Fibroblast of peridontal ligament (primary cell): Measurements from ENCODE around the gene AP3D1.
"Not testable (repeated sequence)": the region's sequence is repeated elsewhere in the genome, so short reads cannot be mapped to it uniquely, and the experiment has no call there.

Experiments
- DNase-seq: peaks from one replicate; pipeline ENCODE4 v3.0.0-alpha.2; 2010; ENCODE audit errors: extremely low read depth

Gene AP3D1

DNA sequence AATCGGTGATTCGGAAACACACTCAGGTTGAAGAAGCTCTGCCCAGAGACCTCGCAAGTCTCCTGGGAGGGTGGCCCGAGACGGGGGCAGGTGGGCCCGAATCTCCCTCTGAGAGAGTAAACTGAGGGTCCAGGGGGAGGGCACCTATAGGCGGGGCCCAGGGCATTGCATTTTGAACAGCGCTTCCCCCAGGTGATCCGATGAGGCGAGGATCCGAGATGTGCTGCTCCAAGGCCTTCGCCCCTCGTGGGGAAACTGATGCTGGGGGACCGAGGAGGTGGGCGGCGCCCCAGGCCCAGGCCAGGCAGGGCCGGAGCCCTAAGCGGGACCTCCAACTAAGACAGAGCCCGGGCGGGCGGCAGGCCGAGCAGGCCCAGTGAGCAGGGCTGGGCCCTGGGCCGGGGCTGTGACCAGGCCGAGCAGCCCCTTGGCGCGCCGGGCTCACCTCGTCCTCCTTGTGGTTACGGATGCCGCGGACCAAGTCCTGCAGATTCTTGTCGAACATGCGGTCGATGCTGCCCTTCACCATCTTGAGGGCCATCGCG lies 500 bp downstream of the AP3D1 start:
- no peak for DNase-seq

DNA sequence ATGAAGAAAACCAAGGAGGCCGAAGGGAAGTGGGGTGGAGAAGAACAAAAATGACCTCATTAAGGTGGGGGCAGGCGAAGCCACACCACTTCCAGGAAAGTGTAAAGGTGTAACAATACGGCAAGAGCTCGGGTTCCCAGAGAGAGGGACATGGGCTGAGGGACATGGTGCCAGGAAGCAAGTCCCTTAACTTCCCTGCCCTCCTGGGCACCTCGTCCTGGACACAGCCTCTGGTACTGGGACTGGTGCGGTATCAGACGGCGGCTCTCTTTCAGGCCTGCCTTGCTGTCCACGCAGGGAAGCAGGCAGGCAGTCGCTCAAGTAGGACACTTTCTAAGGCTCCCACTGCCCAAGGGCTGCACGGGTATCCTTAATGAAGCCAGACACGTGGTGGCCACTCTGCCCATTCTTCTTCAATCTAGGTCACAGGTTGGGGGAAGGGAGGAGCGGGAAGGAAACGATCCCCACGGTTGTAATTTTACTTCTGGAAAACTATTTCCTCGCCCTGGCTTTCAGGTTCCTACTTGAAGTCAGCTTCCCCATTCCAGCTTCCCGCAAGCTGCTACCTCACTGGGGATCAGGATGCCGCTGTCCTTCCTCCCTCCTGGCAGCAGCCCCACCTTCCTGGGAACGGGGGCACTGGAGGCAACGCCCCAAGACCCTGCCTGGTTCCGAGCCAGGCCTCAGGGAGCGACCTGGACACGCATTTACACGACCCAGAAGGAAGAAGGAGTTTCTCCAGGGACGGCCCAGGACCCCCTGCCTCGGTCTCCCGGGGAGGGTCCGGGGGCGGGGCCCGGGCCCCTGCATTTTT lies 1.2 kb downstream of the AP3D1 start:
- no peak for DNase-seq

DNA sequence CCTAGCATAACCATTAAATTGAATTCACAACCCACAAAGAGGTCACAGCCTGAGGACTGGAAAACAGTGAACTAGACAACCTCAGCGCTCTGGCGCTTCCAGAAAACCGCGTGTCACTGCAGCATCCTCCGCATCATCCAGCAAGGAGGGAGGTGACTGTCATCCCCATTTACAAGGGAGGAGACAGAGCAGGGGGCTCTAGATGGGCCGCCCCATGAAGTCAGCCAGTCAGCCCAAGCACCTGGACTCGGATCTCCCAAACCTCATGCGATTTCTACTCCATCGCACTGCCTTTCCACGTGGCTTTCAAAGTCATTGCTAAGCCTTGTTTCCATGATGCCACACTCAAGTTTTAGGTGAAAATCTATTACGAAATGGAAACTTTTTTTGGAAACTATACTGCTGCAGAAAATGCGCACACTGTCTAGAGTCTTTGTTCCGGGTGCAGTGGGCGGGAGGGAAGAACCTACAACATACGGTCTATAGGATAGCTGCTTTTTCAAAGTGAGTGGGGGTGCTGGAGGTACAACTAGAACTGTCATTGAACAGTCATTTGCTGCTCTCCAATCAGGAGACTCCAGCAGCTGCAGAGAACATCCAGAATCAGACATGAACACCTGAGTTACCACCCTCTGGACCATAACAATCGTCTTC lies 2.8 kb downstream of the AP3D1 start:
- DNase-seq = no peak

DNA sequence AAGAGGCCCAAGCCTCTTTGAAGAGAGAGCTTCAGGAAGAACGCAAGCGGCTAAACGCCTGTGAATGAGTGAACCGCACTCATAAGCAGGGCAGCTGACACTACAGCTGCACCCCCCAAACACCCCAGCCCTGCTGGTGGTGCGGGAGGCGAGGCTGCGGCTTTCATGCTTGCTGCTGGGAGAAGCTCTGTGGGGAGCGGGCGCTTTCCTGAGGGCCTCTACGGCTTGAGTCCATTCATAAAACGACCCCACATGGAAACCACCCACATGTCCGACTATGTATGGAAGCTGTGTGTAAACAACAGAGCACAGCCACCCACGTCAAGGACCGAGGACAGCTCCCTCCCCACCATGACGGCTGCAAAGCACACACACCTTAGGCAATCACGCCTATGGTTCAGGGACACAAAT lies 5.5 kb downstream of the AP3D1 start:
- no peak for DNase-seq

DNA sequence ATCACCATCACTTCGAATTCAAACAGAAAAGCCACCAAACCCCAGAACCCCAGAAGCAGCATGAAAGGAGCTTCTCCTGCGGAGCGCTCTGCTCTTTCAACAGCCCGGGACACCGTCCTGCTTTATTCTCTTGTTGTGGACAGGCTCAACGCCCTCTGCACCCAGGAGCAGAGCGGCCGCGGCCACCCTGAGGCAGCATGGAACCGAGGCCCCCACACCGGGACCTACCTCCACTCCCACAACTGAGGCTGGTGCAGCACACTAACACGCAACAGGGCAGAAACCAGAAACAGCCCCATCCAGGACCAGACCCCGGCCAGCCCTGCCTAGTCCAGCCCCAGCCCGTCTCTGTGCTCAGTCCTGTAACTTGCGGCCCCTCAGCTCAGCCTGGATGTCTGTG lies 7.2 kb downstream of the AP3D1 start:
- DNase-seq = no peak

DNA sequence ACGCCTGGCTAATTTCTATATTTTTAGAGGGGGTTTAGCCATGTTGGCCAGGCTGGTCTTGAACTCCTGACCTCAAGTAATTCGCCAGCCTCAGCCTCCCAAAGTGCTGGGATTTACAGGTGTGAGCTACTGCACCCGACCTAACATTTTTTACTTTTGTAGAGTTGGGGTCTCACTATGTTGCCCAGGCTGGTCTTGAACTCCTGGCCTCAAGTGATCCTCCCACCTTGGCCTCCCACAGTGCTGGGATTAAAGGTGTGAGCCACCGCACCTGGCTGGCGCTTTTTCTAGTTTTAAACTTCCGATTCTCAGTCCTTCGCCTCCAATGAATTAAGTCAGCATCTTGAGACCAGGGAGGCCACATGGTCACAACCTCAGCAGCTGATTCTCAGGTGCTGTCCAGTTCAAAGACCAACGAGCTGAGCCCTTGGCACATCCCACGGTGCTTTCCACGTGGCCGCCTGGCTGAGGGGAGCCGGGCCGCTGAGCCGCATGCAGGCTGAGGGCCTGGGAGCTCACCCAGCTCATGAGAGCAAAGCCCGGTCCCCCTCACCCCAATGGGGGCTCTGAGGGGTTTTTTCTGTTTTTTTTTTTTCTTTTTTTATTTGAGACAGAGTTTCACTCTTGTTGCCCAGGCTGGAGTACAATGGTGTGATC lies 9.1 kb downstream of the AP3D1 start:
- no peak for DNase-seq

DNA sequence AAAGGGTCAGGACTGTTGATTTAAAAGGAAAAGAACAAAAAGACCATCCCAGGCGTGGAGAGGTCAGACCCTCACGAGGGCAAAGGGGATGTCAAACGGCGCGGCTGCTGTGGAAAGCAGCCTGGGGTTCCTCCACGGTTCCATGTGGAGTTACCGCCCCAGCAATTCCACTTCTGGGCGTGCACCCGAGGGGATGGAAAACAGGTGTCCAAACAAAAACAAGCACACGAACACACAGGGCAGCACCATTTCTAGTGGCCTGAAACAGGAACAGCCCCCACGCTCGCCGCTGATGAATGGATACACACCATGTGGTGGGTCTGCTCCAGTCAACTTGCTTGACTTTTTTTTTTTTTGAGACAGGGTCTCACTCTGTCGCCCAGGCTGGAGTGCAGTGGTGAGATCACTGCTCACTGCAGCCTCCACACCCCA lies 11.2 kb downstream of the AP3D1 start:
- no peak for DNase-seq

DNA sequence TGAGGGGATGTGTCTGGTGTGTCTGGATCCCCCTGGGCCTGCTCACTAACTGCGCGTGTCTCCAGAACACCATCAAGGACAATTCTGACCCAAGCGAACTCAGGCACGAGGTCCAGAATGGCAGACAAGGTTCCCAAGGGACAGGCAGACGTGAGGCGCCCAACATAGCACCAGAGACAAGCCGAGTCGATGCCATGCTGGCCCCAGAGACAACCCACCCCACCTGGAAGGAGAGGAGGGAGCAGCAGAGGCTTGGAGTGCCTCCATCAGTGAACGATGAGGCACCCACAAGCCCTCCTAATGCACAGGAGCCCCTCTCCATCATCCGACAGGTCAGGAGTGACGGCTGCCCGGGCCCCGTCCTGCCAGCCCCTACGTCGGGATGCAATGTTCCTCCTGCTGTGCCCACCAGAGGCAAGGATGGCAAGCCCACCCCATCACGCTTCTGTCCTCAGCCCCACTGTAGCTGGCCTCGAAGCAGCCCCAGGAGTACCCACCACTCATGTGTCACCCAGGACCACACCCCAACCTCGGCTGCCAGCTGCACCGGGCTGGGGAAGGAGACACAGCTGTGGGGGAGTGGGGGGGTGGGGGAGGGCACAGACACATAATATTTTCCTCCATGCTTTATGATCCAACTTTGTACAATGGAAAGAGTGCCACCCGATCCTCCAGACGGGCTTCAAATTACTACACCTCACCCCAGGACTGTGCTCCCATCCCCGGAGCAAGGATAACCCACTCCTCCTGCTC lies 11.8 kb downstream of the AP3D1 start:
- no peak for DNase-seq

DNA sequence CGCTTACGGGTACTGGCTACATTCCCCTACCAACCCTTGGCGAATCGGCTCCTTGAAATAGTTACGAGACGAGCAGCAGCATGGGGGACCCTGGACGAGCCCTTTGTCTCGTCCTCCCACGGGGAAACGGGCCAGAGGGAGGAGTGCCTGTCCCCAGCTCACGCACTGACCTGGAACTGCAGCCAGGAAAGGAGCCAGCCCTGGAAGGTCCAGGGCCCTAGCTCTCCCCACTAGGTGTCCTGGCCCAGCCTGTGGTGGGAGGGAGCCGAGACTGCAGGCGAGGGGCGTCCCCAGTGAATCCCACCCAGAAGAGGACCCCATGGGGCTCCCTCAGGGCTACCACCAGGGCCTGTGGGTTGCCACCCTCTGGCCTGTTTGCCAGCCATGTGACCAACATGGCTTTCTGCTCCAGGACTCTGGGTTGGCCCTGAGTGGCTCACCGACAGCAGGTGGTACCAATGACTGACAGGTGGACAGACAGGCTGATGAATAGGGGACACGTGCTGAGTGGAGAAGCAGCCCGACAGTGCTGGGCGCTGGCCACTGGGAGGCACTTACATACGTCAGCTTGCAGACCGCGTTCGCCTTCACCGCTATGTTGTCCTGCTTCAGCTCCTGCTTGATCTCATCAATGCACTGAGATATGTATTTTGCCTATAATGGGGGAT lies 13.2 kb downstream of the AP3D1 start:
- DNase-seq = no peak

DNA sequence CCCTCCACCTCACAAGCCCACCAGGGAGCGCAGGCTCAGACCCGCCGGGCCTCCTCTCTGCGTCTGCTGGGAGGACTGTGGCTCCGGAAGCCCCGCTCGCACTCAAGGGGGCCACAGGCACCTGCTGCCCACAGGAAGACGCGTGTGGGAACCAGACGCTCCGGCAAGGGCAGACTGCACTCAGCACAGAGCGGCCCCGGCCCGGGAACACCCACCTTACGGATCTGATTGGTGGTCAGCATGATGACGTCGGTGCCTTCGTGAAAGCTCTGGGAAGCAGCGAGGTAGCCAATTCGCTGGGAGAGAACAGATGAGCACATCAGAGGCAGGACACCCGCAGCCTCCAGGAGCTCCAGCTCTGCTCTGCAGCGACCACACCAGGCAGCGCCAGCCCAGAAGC lies 14.6 kb downstream of the AP3D1 start:
- no peak for DNase-seq

DNA sequence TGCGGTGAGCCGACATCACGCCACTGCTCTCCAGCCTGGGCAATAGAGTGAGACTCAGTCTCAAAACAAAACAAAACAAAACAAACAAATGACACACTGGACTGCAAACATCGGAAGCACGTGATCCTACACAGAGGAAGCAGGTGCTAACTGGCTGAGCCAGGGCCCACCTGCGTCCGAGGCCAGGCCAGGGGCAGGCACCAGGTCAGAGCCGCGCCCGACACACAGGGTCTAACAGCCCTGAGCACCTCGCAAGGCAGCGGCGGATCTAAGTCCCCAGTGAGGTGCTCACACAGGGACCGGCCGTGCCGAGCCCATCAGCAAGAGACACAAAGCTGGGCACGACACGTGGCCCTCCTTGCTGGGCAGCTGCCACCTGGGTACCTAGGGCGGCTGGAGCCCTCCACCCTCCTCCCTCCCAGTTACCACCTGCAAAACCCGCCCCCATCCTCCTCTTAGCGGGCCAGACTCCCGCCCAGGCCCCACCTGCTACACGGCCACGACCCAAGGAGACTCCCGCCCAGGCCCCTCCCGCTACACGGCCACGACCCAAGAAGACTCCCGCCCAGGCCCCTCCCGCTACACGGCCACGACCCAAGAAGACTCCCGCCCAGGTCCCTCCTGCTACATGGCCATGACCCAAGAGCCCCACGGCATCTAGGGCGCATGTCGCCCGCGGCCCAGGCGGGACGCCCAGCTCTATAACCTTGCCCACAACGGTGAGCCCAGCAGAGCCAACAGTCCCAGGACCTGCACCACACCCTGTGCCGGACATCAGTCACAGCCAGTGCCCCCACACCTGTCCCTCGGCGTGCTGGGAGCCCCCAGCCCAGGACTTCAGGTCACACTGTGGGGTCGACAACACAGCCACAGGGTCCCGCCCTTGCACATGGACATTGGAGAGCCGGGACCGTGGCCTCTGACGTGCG lies 15.6 kb downstream of the AP3D1 start:
- no peak for DNase-seq

DNA sequence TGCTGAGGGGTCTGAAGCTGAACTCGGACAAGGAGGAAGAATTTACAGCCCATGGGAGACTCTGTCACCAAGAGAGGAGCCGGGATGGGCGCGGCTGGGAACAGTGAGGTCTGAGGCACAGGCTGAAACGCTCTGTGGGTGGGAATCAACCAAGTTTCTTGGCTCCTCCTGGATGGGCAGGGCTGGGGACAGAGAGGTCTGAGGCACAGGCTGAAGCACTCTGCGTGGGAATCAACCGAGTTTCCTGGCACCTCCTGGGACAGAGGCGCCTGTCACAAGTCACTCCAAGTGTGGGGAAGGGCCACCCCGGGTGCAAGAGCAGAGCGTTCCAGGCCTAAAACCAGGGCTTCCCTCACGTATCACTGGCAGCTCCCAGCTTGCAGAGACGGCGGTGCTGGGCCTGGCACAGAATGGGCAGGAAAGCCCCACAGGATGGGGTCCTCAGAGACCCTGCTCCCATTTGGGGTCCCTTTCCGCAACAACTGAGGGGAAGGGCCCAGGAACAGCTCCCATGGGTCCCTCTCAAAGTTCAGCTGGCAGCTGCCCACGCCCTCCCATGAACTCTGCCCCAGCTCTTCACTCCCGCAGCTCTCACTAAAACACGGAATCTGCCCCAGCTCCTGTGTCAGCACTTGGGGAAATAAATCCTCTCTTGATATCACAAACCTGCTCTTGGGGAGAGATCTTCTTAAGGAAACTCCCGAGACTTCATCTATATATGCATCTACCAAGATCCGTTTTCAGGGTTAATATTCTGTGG lies 18.5 kb downstream of the AP3D1 start:
- no peak for DNase-seq

DNA sequence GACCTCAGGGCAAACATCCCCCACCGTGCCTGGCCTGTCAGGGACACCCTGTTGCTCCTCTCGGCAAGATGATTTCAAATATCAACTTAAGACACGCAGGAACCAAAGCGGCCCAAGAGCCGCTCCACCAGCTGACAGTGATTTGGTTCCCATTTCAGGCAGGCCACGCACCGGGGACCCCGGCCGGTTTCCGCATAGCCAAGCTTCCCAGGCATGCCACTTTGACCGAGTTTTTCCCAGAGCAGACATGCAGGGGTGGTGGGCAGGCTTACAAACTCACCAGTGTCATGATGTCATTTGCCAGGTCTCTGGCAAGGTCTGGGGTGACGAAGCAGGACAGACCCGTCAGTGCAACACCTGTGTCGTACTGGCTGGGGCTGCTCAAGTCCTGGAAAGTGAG lies 19.2 kb downstream of the AP3D1 start:
- DNase-seq = no peak

DNA sequence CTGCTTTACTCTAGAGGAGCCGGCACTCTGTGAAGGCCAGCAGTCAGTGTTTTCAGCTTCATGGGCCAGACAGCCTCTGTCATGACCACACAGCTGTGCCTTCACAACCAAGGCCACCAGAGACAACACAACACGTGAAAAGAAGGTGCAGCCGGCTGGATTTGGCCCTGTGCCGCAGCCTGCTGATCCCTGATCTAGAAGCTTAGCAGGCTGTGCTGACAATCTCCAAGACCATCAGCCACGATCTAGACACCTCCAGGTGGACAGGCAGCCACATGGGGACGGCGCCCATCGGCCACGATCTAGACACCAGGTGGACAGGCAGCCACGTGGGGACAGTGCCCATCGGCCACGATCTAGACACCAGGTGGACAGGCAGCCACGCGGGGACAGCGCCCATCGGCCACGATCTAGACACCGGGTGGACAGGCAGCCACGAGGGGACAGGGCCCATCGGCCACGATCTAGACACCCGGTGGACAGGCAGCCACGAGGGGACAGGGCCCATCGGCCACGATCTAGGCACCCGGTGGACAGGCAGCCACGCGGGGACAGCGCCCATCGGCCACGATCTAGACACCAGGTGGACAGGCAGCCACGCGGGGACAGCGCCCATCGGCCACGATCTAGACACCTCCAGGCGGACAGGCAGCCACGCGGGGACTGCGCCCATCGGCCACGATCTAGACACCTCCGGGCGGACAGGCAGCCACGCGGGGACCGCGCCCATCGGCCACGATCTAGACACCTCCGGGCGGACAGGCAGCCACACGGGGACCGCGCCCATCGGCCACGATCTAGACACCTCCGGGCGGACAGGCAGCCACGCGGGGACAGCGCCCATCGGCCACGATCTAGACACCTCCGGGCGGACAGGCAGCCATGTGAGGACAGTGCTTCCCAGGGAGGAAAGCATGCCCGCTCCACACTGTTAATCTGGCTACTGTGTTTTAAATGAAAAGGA lies 20.1 kb downstream of the AP3D1 start:
- not testable (repeated sequence) for DNase-seq

DNA sequence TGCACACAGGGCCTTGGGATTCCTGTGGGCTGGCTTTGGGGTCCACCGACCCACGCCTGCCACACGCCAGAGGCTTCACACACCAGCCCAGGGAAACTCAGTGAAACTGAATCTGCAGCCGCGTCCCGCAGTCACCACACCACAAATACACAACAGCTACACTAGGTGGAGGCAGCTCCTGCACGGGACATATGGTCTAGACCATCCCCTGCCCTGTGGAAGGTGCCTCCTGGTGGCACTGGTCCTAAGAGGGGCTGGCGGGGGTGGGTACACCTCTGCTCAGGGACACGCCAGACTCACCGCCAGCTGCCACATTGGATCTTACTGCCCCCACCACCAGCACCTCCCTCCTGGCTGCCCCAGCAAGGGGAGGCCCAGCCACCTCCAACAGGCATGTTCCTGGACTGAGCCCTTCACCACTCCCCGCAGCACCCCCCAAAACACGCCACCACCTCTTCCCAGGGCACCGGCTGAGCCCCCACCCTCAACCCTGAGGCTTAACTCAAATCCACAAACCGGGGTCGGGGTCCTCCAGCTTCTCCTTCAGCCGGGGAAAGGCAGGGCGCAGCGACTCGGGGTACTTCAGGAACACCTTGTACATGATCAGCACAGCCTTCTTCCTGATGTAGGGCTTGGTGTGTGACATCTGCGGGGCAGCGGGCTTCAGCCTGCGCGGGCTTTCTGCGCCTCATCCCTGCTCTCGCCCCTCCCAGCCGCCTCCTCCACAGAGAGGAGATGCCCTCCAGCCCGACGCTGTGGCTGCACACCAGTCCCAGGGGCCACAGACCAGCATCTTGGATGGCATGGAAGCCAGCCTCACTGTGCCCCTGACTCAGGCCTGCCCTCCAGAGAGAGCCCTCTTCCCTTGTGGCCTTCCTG lies 21.2 kb downstream of the AP3D1 start:
- DNase-seq = no peak

DNA sequence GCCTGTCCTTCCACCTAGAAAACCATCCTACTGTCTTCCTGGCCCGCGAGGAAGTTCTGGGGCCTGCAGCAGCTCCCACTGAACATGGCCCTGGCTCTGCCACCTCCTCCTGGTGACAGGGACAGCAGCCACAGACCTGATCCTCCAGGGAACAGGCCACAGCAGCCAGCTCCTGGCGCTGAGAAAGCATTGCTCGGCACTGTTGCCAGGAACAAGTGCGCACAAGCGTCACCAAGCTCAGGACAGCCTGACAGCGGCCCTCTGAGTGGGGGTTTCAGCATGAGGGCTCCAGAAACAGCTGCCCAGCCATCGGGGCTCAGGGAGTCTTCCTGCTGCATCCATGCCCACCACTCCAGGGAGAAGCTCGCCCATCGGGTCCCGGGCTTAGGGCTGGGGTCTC lies 21.9 kb downstream of the AP3D1 start:
- no peak for DNase-seq

DNA sequence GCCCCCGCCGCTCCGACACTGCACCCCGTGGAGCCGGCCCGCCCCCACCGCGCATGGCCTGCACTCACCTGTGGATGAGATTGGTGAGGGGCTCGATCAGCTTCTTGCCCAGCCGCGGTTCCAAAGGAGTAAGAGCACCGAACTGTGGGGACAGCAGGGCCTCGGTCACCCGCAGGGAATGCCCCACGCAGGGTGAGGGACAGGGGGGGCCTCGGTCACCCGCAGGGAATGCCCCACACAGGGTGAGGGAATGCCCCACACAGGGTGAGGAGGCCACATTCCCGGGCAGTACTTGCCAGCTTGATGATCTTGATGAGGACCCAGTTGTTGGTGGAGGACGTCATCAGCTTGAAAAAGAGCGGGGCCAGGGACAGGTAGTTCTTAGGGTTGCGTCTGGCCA lies 22.3 kb downstream of the AP3D1 start:
- no peak for DNase-seq
